ENCODE data around the gene PSTPIP1.

The PSTPIP1 gene

GRCh38 chr15:77076323-77076915 lies 81.5 kb downstream of the PSTPIP1 start:
- no peaks in the 10 kb centered on the region for H3K36me3 ChIP-seq (ENCODE audit: control insufficient read depth, insufficient read depth, low read length)
- no peak overlapping the region for H3K4me3 ChIP-seq (ENCODE audit: low read length)
- no peaks in the 10 kb centered on the region for H3K79me1 ChIP-seq (ENCODE audit: low read length)
- H3K4me2 ChIP-seq (ENCODE audit: low read length): no peak overlapping the region
- WGBS (ENCODE audit: extremely low coverage, insufficient coverage, low lambda C conversion rate): no CpG with 5 or more reads among the region's 4 CpGs
- H3K9ac ChIP-seq (ENCODE audit: low read length): no peak overlapping the region
- H3K18ac ChIP-seq (ENCODE audit: low read length): no peak overlapping the region
- H4K8ac ChIP-seq (ENCODE audit: low read depth, low read length): no peak overlapping the region
- no peaks in the 10 kb centered on the region for H3K4me1 ChIP-seq (ENCODE audit: control insufficient read depth, low read depth, low read length)
- no peak overlapping the region for H3K27ac ChIP-seq (ENCODE audit: low read depth, low read length)
- H2AK5ac ChIP-seq (ENCODE audit: low read length): no peak overlapping the region
- H2BK5ac ChIP-seq (ENCODE audit: low read length): no peak overlapping the region
- H2BK120ac ChIP-seq (ENCODE audit: low read depth, low read length): no peak overlapping the region
- no peak overlapping the region for H3K23ac ChIP-seq (ENCODE audit: low read length)
- no peak overlapping the region for H2BK15ac ChIP-seq (replicated peaks; ENCODE audit: low read depth)
- no peak for DNase-seq
- H3K4ac ChIP-seq (ENCODE audit: low read depth, low read length): no peak overlapping the region
- no peak overlapping the region for H3K56ac ChIP-seq (ENCODE audit: low read length)
- no peaks in the 10 kb centered on the region for H3K79me2 ChIP-seq (ENCODE audit: control insufficient read depth, insufficient read depth, low read length)
- H3K27me3 ChIP-seq (ENCODE audit: insufficient read depth, low read length, poor library complexity): no peaks in the 10 kb centered on the region
- H4K5ac ChIP-seq (ENCODE audit: low read length): no peak overlapping the region

- Histone ChIP-seq H3K4me2 (ENCODE audit: low read length) (no peak overlapping the region), H3K79me2 (ENCODE audit: control insufficient read depth, insufficient read depth, low read length) (no peaks in the 10 kb centered on the region), H3K4ac (ENCODE audit: low read depth, low read length) (no peak overlapping the region), H3K27me3 (ENCODE audit: insufficient read depth, low read length, poor library complexity) (no peaks in the 10 kb centered on the region), H2BK120ac (ENCODE audit: low read depth, low read length) (no peak overlapping the region), H3K4me3 (ENCODE audit: low read length) (no peak overlapping the region), H3K4me1 (ENCODE audit: control insufficient read depth, low read depth, low read length) (no peaks in the 10 kb centered on the region), H4K8ac (ENCODE audit: low read depth, low read length) (no peak overlapping the region), H3K56ac (ENCODE audit: low read length) (no peak overlapping the region), H2AK5ac (ENCODE audit: low read length) (no peak overlapping the region), H2BK5ac (ENCODE audit: low read length) (no peak overlapping the region), H3K27ac (ENCODE audit: low read depth, low read length) (no peak overlapping the region), H2BK15ac (replicated peaks; ENCODE audit: low read depth) (no peak overlapping the region), H3K79me1 (ENCODE audit: low read length) (no peaks in the 10 kb centered on the region), H3K36me3 (ENCODE audit: control insufficient read depth, insufficient read depth, low read length) (no peaks in the 10 kb centered on the region), H3K18ac (ENCODE audit: low read length) (no peak overlapping the region), H4K5ac (ENCODE audit: low read length) (no peak overlapping the region), H3K23ac (ENCODE audit: low read length) (no peak overlapping the region), H3K9ac (ENCODE audit: low read length) (no peak overlapping the region)
- no CpG with 5 or more reads among the region's 5 CpGs for WGBS (ENCODE audit: extremely low coverage, insufficient coverage, low lambda C conversion rate)
- DNase-seq: no peak
These were observed 87.0 kb downstream of the PSTPIP1 start for GRCh38 chr15:77081971-77082370.

GRCh38 chr15:77083381-77084160 lies 88.6 kb downstream of the PSTPIP1 start:
- no peak overlapping the region for H3K18ac ChIP-seq (ENCODE audit: low read length)
- DNase-seq: peak; percentile 92
- no peak overlapping the region for H2BK15ac ChIP-seq (replicated peaks; ENCODE audit: low read depth)
- H2AK5ac ChIP-seq (ENCODE audit: low read length): no peak overlapping the region
- no peak overlapping the region for H3K4me3 ChIP-seq (ENCODE audit: low read length)
- H3K27ac ChIP-seq (ENCODE audit: low read depth, low read length): no peak overlapping the region
- H2BK5ac ChIP-seq (ENCODE audit: low read length): no peak overlapping the region
- H3K79me2 ChIP-seq (ENCODE audit: control insufficient read depth, insufficient read depth, low read length): no peaks in the 10 kb centered on the region
- no peaks in the 10 kb centered on the region for H3K4me1 ChIP-seq (ENCODE audit: control insufficient read depth, low read depth, low read length)
- peak overlapping the region; percentile 77 for H4K5ac ChIP-seq (ENCODE audit: low read length)
- H3K56ac ChIP-seq (ENCODE audit: low read length): no peak overlapping the region
- H2BK120ac ChIP-seq (ENCODE audit: low read depth, low read length): no peak overlapping the region
- no peak overlapping the region for H3K4me2 ChIP-seq (ENCODE audit: low read length)
- H3K23ac ChIP-seq (ENCODE audit: low read length): no peak overlapping the region
- H4K8ac ChIP-seq (ENCODE audit: low read depth, low read length): no peak overlapping the region
- no peak overlapping the region for H3K9ac ChIP-seq (ENCODE audit: low read length)
- no peaks in the 10 kb centered on the region for H3K27me3 ChIP-seq (ENCODE audit: insufficient read depth, low read length, poor library complexity)
- no peak overlapping the region for H3K4ac ChIP-seq (ENCODE audit: low read depth, low read length)
- no peaks in the 10 kb centered on the region for H3K79me1 ChIP-seq (ENCODE audit: low read length)
- WGBS (ENCODE audit: extremely low coverage, insufficient coverage, low lambda C conversion rate): no CpG with 5 or more reads among the region's 21 CpGs
- no peaks in the 10 kb centered on the region for H3K36me3 ChIP-seq (ENCODE audit: control insufficient read depth, insufficient read depth, low read length)

GRCh38 chr15:77084436-77084835 lies 89.5 kb downstream of the PSTPIP1 start:
- no peak overlapping the region for H4K8ac ChIP-seq (ENCODE audit: low read depth, low read length)
- H3K36me3 ChIP-seq (ENCODE audit: control insufficient read depth, insufficient read depth, low read length): no peaks in the 10 kb centered on the region
- H3K79me2 ChIP-seq (ENCODE audit: control insufficient read depth, insufficient read depth, low read length): no peaks in the 10 kb centered on the region
- H2BK15ac ChIP-seq (replicated peaks; ENCODE audit: low read depth): no peak overlapping the region
- no peak overlapping the region for H2BK5ac ChIP-seq (ENCODE audit: low read length)
- no peak overlapping the region for H2AK5ac ChIP-seq (ENCODE audit: low read length)
- H4K5ac ChIP-seq (ENCODE audit: low read length): no peak overlapping the region
- H3K18ac ChIP-seq (ENCODE audit: low read length): no peak overlapping the region
- no peaks in the 10 kb centered on the region for H3K27me3 ChIP-seq (ENCODE audit: insufficient read depth, low read length, poor library complexity)
- DNase-seq: no peak
- no peak overlapping the region for H3K4me3 ChIP-seq (ENCODE audit: low read length)
- no peak overlapping the region for H3K4me2 ChIP-seq (ENCODE audit: low read length)
- WGBS (ENCODE audit: extremely low coverage, insufficient coverage, low lambda C conversion rate): no CpG with 5 or more reads among the region's 8 CpGs
- H3K4ac ChIP-seq (ENCODE audit: low read depth, low read length): no peak overlapping the region
- no peak overlapping the region for H3K56ac ChIP-seq (ENCODE audit: low read length)
- no peaks in the 10 kb centered on the region for H3K79me1 ChIP-seq (ENCODE audit: low read length)
- H3K4me1 ChIP-seq (ENCODE audit: control insufficient read depth, low read depth, low read length): no peaks in the 10 kb centered on the region
- no peak overlapping the region for H3K27ac ChIP-seq (ENCODE audit: low read depth, low read length)
- no peak overlapping the region for H3K23ac ChIP-seq (ENCODE audit: low read length)
- H3K9ac ChIP-seq (ENCODE audit: low read length): no peak overlapping the region
- no peak overlapping the region for H2BK120ac ChIP-seq (ENCODE audit: low read depth, low read length)

- WGBS (ENCODE audit: extremely low coverage, insufficient coverage, low lambda C conversion rate): no CpG with 5 or more reads among the region's 2 CpGs
- no peak overlapping the region for H4K8ac ChIP-seq (ENCODE audit: low read depth, low read length)
These were observed 90.4 kb downstream of the PSTPIP1 start for GRCh38 chr15:77085297-77085696.

More at GRCh38 chr15:77085297-77085696, 90.4 kb downstream of the PSTPIP1 start:
- H3K4me3 ChIP-seq (ENCODE audit: low read length): no peak overlapping the region
- no peak overlapping the region for H2BK5ac ChIP-seq (ENCODE audit: low read length)
- H4K5ac ChIP-seq (ENCODE audit: low read length): no peak overlapping the region
- H3K4me2 ChIP-seq (ENCODE audit: low read length): no peak overlapping the region
- no peak overlapping the region for H2AK5ac ChIP-seq (ENCODE audit: low read length)
- no peak overlapping the region for H2BK15ac ChIP-seq (replicated peaks; ENCODE audit: low read depth)
- H3K27me3 ChIP-seq (ENCODE audit: insufficient read depth, low read length, poor library complexity): no peaks in the 10 kb centered on the region
- H3K18ac ChIP-seq (ENCODE audit: low read length): no peak overlapping the region
- no peaks in the 10 kb centered on the region for H3K79me1 ChIP-seq (ENCODE audit: low read length)
- no peak overlapping the region for H2BK120ac ChIP-seq (ENCODE audit: low read depth, low read length)
- no peaks in the 10 kb centered on the region for H3K79me2 ChIP-seq (ENCODE audit: control insufficient read depth, insufficient read depth, low read length)
- H3K36me3 ChIP-seq (ENCODE audit: control insufficient read depth, insufficient read depth, low read length): no peaks in the 10 kb centered on the region
- no peak for DNase-seq
- no peak overlapping the region for H3K27ac ChIP-seq (ENCODE audit: low read depth, low read length)
- H3K4ac ChIP-seq (ENCODE audit: low read depth, low read length): no peak overlapping the region
- no peaks in the 10 kb centered on the region for H3K4me1 ChIP-seq (ENCODE audit: control insufficient read depth, low read depth, low read length)
- no peak overlapping the region for H3K56ac ChIP-seq (ENCODE audit: low read length)
- H3K23ac ChIP-seq (ENCODE audit: low read length): no peak overlapping the region
- H3K9ac ChIP-seq (ENCODE audit: low read length): no peak overlapping the region

All from mesendoderm (in vitro differentiated cells).